GM12801 (cell line): ENCODE data around the gene ZIC1.

Experiments
- TF ChIP-seq, protein P1 (sequence below): IDR thresholded peaks from one replicate; pipeline ENCODE4 v1.5.1; 2011; ENCODE audit warnings: control low read depth; ENCODE audit not compliant: insufficient read length; ENCODE audit errors: extremely low read depth

ZIC1 gene

DNA sequence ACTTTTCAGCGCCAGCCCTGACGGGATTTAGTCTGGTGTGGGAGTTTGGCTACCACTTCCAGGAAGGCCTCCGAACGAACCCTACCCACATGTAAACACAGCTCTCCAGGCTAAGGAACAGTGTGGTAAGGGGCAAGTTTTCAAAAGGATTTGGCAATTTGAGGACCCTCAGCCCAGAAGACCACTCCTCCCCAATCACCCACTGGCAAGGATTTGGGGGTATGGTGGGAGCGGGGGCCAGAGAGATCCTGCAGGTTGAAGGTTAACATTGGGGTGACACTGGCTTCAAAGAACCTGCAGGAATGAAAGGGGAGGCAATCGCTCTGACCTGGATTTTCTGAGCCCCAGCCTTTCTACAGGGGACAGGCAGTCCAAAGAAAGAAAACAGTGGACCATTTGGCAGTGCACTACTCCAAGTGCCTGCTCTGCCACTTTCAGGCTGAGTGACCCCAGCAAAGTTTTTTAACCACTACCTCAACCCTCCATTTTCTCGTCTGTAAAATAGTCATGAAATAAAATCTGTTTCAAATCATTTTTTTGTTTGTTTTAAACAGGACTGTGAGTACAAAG, 37.3 kb upstream of the ZIC1 start:
- TF ChIP-seq, protein P1, sequence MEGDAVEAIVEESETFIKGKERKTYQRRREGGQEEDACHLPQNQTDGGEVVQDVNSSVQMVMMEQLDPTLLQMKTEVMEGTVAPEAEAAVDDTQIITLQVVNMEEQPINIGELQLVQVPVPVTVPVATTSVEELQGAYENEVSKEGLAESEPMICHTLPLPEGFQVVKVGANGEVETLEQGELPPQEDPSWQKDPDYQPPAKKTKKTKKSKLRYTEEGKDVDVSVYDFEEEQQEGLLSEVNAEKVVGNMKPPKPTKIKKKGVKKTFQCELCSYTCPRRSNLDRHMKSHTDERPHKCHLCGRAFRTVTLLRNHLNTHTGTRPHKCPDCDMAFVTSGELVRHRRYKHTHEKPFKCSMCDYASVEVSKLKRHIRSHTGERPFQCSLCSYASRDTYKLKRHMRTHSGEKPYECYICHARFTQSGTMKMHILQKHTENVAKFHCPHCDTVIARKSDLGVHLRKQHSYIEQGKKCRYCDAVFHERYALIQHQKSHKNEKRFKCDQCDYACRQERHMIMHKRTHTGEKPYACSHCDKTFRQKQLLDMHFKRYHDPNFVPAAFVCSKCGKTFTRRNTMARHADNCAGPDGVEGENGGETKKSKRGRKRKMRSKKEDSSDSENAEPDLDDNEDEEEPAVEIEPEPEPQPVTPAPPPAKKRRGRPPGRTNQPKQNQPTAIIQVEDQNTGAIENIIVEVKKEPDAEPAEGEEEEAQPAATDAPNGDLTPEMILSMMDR, result no peak

DNA sequence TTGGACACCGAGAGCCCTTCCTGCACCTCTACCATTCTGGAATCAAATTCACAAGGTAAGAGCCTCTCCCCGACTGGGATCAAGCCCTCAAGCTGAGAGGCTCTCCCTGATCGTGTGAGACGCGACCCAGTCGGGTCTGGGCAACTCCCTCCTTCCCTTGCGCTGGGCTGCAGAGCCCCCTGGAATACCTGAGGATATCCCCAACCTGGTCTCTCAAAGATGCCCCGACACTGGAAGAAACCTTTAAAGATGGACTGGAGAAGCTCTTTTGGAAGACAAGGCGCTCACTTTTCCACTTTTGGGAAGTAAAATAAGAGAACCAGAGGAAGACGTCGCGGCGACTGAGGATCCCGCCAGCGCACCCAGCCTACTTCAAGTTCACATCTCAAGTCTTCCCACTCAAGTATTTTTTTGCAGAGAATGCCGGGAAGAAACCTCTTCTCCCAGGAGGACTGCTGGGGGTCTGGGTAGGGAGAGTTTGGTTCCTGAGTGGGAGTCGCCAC, 36.6 kb upstream of the ZIC1 start:
- TF ChIP-seq, protein P1, result no peak

DNA sequence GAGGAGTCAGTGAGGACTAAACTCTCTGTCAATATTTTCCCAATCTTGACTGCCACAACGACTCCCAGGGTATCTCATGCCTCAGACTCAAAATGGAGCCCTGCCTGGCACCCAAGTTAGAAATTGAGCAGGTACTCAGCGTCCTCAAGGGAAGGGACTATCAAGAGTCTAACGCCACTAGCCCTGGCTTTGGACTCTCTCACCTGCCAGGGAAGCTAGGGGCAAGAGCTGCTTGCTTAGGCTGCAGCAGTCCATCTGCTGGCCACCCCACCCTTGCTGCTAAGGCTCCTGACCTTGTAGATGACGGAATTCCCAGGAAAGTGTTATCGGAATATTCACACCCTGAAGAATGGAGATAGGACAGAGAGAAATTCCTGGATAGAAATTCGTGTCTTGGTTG, 35.9 kb upstream of the ZIC1 start:
- TF ChIP-seq, protein P1, result no peak

DNA sequence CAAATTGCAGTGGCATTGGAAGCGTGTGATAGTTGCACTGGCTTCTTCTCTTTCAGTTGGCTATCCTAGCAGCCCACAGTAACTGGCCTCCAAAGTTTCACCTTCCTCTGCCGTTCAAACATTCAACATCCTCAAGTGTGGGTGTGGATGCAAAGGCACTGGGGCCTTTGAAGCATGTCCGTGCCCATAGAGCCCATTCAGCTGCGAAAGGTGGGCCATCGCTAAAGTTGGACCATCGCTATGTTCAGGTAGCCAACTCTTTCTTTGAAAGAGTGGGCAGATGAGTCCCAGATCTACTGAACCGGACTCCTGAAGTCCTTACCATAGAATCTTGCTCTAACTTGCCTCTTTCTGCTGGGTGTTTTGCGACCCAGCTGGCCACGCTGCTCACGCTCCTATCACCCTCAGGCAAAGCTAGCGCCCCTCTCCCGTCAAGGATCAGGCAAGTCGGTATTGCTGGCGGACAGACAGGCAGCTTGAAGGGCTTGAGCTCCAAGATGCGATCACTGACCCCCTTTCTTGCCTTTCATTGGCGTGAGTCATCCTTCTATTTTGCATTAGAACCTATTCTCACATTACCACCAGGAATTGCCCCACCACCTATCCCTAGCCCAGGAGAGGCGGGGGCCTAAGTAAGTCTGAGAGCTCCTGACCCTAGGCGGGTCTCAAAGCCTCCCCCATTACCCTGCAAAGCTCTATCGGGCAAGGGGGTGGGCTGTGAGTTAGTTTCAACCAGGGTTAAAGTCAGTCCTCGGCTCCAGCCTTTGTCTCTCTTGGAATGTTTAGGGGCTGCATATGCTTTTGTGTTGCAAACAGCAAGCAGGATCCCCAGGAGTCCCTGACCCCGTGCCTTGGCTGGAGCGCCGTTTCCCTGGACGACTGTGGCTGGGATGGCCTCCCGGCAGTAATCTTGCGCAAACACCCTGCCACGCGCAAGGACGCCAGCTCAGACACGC, 31.5 kb upstream of the ZIC1 start:
- TF ChIP-seq, protein P1, result no peak

DNA sequence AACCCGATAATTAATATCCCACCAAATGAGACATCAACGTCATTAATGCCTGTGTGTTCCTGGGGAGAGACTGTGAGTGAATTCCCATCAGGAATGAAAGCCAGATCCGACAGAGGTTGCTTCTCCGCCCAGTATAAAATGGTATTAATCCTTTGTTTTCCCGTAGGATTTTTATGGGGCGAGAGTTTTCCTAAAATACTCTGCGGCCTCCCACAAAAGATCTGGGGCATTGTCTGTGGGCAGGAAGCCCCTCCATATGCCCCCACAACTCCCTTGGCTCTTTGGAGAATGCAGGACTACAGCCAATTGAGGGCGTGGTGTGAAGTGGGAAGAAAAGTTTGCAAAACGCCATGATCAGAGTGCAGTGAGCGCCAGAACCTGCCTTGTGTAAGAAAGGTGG, 29.5 kb upstream of the ZIC1 start:
- TF ChIP-seq, protein P1, result no peak

DNA sequence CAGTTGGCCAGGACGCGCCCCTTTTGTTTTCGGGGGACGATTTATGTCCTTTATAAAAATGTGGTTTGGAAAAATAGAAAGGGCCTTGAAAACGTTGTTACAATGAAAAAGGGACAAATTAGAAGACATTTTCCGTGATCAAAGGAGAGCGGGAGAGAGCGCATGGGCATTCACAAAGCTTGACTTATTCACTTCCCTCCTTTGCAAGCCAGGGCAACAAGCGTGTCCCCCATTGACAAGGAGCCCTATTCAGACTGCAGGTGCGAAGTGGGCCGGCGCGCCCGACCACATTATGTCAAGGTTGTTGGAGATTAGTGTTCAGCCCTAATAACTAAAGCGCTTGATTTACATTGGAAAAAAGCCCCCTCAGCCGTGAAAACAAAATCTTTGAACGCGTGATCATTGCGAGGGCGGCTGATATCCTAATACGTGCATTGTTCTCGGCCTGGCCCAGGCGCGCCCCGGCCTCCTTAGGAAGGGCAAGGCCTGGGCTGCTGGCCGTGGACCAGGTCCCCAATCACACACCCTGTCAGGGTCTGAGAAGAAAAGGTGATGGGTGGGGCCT, 28.7 kb upstream of the ZIC1 start:
- TF ChIP-seq, protein P1, result no peak

DNA sequence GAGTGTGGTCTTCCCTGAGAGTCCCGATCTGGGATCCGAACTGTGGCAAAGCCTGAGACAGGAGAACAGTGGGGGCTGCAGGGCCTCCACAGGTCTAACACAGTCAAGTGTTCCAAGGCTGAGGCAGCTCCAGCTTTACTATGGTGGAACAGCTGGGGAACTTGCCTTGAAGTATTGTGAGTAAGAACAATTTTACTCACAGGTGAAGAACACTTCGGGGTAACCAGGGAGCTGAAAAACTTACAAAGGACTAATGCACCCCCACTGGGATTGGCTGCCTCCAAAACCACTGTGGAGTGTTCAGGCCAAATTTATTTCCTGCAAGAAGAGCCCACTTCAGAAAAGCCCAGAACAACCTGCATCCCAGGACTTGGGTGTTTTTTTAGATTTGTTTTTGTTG, 28.2 kb upstream of the ZIC1 start:
- TF ChIP-seq, protein P1, result no peak
